Subcutaneous adipose tissue (tissue), 4 donors: ENCODE results near the gene PFKP. TPM values are rescaled to one million over a fixed set of nuclear protein-coding genes. Genes with fewer than 3 reads are reported as not detected.

ENCODE experiments used
- CTCF ChIP-seq: fragments of 450-650 bp; IDR thresholded peaks from one replicate; pipeline ENCODE4 v1.5.1; 2016; ENCODE audit warnings: low read depth, mild to moderate bottlenecking, control low read depth, antibody characterized with exemption, moderate library complexity
- total RNA-seq, 4 donors: library from RNA; depleted of rRNA; stranded (reverse); fragments of >200 nt; gene quantifications; one replicate each; pipeline ENCODE4 v1.1.0, GENCODE V29; 2016

PFKP gene
- total RNA-seq, 4 donors from 2014 or later: 18.3 to 25.3 (median 20.0) TPM

- TF ChIP-seq CTCF: no peak
These were observed 87.3 kb downstream of the PFKP start for GRCh38 chr10:3154666-3155065.

DNA sequence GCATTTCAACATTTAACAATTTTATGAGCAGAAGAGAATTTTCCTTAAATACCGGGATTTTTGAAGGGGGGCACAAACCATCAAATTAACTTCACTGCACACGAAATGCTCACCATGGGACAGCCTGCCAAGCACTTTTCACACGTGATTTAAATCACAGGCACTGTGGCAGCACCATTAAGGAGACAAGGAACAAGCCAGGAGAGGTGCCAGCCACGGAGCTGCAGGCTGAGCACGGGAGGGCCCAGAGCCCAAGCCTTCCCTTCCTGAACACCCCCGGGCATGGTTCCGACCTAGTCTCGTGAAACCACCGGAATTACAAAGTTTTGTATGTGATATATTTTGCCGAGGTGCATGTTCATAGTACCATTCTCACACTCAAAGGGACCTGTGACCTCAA is 91.8 kb downstream of the PFKP start:
- no peak for TF ChIP-seq CTCF

DNA sequence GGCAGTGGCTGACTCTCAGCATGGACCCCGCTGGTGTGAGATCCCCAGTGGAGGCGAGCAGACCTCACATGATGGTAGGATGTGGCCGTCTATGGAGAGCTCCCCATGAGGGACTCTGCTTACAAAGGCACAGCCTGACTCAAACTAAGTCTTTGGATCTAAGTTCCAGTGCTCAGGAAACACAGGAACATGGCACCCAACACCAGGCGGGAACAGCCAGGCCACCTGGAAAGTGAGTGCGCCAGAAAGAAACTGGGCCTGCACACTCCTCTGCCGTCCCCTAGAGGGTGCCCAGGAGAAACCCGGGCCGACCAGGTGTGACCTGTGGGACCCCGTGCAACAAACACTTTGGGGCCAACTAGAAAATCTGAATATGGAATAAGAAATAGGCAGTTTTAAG is 95.2 kb downstream of the PFKP start:
- no peak for TF ChIP-seq CTCF

GRCh38 chr10:3163879-3164278 is 96.5 kb downstream of the PFKP start:
- no peak for TF ChIP-seq CTCF

- no peak for TF ChIP-seq CTCF
These were observed 97.8 kb downstream of the PFKP start for GRCh38 chr10:3165196-3165595.

DNA sequence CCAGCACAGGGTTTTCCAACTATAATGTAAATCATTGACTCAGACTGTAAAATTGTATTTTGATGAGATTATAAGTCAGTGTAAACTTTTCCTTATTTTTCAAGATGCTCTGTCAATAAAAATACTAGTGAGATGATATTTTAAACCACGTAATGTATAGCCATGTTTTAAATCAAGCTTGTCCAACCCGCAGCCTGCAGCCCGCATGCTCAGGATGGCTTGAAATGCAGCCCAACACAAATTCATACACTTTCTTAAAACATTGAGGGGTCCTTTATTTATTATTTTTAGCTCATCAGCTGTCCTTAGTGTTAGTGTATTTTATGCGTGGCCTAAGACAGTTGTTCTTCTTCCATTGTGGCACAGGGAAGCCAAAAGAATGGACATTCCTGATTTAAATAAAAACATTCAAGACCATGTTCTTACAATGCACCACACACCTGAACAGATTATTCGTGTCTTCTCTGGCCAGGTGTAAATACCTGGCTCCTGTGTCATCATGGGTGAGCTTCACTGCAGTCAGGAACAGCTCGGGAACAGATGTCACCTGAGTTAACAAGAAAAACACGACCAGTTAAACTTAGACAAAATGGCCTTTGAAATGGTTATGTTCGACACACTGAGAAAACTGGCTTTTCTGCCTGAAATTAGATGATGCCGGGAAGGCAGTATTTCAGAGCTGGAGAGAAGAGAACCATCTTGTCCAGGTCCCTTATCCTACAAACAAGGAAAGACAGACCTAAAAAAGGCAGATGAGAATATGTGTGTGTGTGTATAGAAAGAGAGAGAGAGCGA is 99.3 kb downstream of the PFKP start:
- no peak for TF ChIP-seq CTCF

- TF ChIP-seq CTCF: no peak
These were observed 100.4 kb downstream of the PFKP start for GRCh38 chr10:3167611-3168330.
